HG03103 (cell line): ENCODE data around the gene FASTK.

Experiments
- ATAC-seq: cut with Tn5 transposase; IDR thresholded peaks from one replicate; pipeline ENCODE4 v1.9.1; 2021; ENCODE audit warnings: low read depth; ENCODE audit not compliant: unreplicated experiment

The FASTK gene

DNA sequence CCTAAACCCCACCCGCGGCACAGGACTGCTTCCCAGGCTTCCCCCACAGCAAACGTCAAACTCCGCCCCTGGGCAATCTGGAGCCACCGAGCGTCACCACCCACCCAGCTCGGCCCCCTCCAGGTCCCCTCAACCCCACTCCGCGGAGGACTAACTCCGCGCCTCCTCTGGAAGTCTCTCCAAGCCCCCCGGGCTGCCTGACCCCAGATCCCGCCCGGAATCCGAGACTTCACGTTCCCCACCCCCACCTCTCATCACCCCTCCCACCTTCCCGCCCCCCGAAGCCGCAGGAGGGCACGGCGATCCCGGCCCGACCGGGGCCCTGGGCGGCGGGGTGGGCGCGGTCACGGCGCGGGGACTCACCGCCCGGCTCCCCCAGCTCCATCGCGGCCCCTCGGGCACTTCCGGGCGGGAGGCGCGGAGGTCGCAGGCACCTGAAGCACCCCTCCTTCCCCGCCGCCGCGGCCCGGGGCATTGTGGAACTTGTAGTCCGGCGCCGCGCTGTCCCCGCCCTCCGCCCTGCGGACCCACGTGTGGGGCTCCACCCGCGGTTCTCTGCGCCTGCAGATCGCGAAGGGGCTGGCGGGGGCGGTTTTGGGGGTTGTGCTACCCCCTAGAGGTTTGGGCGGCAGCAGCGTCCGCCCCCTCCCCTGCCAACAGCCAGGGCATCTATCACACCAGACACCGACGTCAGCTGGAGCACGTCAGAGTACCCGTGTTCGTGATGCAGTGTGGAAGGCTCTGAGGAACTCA lies 2.6 kb upstream of the FASTK start, which contains the start of gene TMUB1:
Gene TMUB1, minus strand, starts transcription at position 423 of the 753 bp plus-strand sequence. CDS start 930 bp downstream, outside the sequence.
- ATAC-seq = peak; percentile 34

DNA sequence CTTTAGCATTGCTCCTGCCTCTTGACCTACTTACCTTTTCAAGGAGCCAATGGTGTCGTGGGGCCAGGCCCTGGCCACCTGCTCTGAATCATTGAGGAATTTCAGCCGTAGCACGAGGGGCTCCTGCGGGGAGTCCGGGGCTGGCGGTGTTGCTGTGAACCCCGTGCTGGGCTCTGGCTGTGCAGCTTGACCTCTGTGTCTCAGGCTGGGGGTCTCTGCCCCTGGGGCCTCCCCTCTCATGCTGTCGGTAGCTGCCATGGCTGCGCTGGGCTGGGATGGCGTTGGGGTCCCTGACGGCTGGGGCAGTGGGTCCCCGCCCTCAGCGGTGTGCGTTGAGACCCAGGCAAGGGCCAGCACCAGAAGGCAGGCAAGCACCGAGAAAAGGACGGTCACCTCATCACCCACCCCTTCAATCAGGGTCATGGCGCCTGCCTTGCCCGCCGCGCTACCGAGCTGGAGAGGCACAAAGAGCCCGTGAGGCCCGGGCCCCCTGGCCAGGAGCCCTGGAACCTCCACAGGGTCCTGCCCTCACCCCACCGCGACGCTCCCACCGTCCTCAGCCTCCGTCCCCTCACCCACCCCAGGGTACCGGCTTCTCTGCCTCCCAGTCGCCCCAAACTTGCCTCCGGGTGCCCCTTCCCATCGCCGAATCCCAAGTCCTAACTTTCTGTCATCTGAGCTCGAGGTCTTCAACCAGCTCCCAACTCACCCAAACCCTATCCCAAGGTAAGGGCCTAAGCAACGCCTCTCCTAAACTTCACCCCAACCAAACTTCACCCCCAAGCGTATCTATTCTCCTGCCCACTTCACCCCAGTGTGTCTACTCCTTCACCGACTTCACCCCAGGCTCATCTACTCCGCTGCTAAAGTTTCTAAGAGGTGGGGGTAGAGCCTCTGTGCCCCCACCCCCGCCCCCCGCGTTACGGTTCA lies 1.8 kb upstream of the FASTK start:
- no peak for ATAC-seq

DNA sequence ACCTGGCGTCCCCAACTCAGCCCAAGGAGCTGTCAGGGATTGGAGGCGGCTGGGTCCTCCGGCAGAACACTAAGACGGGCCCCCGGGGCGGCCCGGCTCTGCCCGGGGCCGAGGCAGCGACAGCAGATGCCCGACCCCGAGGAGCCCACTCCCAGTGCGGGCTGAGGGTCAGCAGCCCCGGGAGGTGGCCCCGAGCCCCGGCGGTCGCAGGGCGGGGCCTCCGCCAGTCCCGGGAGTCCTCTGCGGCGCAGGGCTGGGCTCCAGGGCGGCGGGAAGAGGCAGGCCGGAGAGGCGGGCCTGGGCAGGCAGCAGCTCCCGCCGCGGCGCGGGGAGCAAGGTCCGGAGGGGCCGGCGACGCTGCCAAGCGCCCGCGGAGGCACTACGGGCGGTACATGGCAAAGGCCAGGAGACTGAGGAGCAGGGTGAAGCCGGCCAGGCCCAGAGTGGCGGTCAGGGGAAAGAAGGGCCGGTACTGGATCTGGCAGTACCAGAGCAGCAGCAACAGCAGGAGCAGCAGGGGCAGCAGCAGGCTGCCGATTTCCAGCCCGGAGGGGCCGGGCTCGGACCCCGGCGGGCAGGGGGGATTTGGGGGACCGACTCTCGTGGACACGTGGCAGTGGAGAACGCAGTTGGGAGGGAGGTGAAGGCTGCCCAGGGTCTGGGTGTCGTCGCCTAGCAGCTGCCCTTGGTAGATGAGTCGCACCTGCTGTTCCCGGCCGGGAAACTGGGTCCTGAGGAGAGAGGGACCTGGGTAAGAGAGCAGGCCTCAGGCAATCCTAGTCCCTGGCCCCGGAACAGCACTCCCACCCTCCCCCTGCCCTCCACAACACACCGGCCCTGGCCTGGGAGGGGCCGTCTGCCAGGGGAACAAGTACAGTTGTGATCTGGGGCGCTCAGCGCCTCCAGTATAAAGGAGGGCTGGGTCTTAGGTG lies 827 bp upstream of the FASTK start:
- no peak for ATAC-seq

DNA sequence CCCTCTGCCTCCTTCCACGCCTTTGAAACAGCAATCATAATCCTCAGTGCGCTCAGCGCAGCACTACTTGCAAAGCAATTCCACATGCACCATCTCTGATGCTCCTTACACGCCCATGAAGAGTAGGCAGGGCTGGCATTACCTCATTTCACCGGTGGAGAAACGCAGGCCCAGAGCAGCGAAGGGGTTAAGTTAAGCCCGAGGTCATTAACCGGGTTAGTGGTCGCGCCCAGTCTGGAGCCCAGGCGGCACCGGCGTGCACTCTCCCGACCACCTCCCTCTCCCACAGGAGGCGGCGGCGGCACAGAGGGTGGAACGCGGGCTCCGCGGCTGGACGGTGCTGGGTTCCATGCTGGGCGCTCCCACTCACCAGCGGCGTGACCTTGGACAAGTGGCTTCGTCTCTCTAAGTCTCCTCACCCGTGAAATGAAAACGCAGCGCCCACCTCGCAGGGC lies 515 bp downstream of the FASTK start:
- no peak for ATAC-seq

DNA sequence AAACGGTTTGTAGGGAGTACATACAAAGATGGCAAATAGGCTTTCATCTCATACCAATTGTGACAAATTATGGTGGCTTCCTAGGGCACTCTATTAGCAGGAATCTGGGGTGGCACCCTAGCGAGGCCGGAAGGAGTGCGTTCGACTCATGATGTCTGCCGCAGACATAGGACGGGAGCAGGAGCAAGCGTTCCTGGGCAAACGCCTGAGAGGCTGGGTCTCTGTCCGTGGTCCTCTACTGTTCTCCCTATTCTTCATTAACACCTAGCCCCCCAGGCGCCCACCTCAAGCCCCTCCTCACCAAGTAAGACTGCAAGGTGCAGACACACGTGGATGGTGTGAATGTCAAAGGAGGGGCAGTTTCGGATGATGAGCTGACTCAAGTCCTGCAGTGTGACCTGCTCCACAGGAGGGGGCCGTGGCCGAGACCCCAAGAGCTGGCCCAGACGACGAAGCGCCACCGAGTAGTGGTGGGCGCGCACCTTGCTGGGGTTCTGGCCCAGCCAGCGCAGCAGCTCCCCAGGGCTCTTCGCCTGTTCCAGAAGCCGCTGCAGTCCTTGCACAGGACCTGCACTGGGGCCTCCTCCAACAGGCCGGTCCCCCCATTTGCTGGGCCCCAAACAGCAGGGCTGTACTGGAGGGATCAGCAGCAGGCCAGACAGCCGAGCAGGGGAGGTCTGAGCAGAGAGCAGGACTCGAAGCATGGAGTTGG lies 1.3 kb downstream of the FASTK start:
- ATAC-seq = no peak

DNA sequence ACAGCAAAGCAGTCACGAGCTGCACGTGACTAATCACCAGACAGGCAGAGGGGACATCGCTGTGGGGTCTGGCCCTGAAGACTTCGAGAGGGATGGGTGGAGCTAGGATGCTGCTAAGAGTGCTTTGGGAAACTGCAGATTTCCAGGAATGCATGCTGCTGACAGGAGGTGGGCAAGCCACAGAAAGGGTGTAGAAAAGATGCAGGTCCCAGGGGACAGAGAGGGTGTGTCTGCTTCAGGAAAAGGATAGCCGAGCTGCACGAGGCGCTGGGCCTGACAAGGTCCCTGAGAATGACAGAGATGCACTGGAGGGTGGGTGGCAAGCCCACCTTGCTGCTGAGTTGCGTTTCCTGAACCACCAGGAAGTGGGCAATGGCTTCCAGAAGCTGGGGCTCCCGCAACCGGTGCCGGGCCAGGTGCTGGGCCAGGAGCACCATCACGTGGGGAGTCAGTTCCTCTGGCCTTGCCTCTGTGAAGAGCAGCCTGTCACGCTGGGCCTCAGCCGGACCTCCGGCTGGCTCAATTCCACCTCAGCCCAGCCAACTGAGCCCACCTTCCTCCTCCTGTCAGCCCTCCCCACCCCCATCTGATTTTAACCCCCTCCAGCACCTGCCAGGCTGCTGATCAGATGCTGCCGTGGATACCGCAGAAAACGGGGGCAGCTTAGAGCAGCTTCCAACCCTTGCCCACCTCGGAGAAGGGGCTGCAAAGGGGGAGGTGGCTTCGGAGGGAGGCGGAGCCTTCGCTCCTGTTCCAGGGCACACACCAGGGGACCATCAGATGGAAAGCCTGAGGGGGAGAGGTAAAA lies 2.2 kb downstream of the FASTK start:
- no peak for ATAC-seq

DNA sequence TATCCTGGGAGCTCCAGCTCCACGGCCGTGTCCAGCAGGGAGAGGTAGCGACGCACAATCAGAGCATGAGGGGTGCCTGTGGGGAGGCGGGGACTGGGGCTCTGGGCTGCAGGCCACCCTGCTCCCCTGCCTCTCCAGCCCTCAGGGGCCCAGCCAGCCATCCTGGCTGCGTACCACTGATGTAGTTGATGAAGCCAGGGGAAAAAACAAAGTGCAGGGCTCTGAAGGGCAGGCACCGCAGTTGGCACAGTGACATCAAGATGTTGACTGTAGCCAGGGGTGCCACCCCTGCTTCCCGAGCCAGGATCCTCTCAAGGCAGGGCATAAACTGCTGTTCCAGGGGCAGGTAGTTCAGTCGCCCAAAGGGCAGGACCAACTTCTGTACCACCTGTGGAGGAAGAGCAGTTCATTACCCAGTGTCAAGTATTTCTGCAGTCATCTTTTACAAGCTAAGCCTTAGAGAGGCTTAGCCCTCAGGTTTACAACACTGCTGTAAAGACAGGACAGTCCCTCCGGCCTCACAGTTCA lies 2.8 kb downstream of the FASTK start:
- no peak for ATAC-seq

DNA sequence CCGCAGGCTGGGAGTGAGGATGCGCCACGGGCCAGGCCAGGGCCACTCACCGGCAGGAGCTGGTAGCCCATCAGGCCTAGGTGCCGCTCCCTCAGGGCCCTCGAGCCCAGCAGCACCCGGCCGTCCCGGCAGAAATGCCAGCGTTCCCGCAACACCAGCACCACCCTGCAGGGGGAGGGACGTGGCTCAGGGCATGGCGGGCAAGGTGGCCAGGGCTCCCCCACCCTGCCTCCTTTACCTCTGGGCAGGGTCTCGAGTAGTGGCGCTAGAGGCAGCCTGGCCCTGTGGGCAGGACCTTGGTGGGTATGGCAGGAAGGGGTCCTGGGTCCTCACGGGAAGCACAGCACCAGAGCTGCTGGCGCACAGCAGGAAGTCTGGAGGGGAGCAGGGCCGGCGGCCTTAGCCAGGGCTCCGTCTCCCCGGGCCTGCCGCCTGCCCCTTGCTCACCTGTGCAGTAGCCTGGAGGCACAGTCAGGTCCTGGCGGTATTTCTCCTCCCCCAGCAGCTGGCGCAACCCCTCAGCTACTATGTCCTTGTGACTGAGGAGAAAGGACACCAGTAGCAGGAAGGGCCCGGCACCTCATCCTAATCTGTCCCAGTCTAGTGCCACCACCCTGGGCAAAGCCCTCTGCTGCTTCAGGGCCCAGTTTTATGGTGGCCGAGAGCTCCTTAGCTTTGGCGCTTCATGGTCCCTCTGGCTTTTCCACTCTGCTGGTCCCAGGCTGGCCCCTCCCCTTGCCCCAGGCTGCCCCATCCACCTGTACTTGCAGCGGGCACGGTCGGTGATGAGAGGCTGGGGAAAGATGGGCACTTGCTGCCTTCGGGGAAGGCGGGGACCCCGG lies 3.5 kb downstream of the FASTK start:
- no peak for ATAC-seq

DNA sequence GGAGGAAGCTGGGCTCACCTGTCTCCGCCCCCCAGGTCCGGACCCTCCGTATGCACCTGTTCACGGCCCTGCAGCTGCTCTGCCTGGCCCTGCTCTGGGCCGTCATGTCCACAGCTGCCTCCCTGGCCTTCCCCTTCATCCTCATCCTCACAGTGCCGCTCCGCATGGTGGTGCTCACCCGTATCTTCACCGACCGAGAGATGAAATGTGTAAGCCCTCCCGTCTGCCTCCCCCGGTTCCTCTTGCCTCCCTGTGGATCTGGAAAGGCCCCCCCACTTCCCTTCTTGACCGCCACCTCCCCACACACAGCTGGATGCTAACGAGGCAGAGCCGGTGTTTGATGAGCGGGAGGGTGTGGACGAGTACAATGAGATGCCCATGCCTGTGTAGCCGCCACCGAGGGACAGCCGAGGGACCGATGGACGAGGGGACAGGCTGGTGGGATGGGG lies 4.6 kb downstream of the FASTK start:
- ATAC-seq = no peak

DNA sequence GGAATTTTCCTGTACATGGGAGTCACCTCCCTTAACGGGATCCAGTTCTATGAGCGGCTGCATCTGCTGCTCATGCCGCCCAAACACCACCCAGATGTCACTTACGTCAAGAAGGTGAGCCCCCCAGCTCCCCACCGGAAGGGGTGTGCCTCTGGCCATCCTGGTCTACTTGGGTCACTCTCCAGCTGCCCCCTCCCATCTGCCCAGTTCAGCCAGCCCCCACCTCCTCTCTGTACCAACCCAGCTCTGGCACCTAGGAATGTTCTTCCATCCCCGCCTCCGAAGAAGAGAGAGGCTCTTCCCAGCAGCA lies 5.0 kb downstream of the FASTK start:
- no peak for ATAC-seq

DNA sequence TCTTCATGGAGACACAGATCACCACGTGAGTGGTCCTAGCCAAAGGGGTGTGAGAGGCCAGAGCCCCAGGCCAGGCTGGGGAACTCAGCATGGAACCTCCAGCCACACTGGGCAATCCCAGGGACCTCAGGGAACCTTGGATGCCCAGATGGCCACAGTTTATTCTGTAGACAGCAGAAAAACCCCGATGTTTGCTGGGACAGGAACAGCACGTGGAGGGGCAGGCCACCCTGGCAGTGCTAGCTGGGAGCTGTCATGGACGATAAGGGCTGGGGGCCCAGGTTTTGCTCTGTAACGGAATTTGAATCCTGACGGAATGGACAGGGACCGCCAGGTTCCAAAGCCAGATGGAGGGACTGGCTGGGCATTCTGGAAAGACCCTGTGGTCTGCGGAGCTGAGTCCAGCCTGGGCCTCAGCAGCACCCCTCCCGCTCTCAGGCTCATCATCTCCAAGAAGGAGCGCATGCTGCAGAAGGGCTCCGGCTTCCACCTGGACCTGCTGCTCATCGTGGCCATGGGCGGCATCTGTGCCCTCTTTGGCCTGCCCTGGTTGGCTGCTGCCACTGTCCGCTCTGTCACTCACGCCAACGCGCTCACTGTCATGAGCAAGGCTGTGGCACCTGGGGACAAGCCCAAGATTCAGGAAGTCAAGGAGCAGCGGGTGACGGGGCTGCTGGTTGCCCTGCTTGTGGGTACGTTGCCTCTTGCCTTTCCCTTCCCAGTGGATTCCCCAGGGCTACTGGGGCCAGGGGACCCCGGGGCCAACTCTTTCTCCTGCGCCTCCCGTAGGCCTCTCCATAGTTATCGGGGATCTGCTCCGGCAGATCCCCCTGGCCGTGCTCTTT lies 5.6 kb downstream of the FASTK start:
- ATAC-seq = no peak

DNA sequence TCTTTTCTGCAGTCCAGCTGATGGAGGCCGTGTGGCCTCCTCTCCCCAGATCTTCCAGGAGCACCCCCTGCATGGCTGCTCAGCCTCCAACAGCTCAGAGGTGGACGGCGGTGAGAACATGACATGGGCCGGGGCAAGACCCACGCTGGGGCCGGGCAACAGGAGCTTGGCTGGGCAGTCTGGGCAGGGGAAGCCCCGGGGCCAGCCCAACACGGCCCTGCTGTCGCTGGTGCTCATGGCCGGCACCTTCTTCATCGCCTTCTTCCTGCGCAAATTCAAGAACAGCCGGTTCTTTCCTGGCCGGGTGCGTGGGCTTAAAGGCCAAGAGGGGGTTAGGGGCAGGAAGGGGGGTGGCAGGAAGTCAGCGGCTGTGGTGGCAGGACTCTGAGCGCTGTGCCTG lies 6.6 kb downstream of the FASTK start:
- no peak for ATAC-seq

DNA sequence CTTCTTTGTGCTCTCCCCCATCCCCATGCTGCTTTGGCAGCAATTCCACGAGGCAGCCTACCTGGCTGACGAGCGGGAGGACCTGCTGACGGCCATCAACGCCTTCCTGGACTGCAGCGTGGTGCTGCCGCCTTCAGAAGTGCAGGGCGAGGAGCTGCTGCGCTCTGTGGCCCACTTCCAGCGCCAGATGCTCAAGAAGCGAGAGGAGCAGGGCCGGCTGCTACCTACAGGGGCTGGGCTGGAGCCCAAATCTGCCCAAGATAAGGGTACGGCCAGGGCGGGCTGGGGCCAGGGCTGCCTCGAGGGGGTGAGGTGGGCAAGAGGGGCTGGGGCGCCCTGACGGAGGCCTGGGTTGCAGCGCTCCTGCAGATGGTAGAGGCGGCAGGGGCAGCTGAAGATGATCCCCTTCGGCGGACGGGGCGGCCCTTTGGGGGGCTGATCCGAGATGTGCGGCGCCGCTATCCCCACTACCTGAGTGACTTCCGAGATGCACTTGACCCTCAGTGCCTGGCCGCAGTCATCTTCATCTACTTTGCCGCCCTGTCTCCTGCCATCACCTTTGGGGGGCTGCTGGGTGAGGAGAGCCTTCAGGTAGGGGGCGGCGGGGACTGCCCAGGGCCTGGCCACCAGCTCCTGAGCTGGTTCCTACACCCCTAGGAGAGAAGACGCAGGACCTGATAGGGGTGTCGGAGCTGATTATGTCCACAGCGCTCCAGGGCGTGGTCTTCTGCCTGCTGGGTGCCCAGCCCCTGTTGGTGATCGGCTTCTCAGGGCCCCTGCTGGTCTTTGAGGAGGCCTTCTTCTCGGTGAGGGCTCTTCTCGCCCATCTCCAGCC lies 9.4 kb downstream of the FASTK start:
- ATAC-seq = no peak

DNA sequence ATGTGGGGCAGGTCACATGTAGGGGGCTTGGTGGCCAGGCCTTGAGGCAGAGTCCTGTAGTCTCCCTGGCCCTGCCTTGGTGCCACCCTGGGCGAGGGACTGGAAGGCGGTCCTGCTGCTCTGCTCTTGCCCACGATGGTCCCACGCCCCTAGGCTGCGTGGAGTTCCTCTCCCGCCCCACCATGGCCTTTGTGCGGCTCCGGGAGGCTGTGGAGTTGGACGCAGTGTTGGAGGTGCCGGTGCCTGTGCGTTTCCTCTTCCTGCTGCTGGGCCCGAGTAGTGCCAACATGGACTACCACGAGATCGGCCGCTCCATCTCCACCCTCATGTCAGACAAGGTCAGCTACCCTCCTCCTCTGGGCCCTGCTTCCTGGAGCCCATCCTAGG lies 10.0 kb downstream of the FASTK start:
- no peak for ATAC-seq

DNA sequence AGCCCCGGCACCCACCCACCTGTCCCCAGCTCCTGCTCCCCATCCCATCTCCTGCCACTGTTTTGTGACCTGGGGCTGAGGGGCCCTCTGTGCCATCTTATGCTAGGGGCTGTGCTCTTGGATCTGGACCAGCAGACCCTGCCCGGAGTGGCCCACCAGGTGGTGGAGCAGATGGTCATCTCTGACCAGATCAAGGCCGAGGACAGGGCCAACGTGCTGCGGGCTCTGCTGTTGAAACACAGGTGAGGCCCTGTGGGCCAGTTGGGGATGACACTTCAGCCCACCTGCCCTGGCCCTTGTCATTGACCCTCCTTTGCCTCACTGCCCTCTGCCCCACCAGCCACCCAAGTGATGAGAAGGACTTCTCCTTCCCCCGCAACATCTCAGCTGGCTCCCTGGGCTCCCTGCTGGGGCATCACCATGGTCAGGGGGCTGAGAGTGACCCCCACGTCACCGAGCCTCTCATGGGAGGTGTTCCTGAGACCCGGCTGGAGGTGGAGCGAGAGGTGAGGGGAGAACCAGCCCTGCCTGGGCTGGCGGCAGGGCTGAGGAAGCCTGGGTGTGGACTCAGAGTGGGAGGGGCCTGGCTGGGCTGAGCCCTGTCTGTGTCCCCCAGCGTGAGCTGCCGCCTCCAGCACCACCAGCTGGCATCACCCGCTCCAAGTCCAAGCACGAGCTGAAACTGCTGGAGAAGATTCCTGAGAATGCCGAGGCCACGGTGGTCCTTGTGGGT lies 10.6 kb downstream of the FASTK start:
- ATAC-seq = no peak
